Fibroblast of lung (primary cell): Measurements from ENCODE around the gene GMPR2.

Source experiments
- CTCF ChIP-seq, 2 donors: IDR thresholded peaks in 1 of 2; conservative IDR thresholded peaks in 1 of 2; 1 replicate in 1 of 2; 2 replicates in 1 of 2; pipeline ENCODE4 v1.5.1; 2011 to 2012; ENCODE audit warnings: low read length in 2 of 2, control low read depth in 1 of 2, inconsistent platforms in 1 of 2, low read depth in 1 of 2, mild to moderate bottlenecking in 1 of 2
- EZH2 ChIP-seq: IDR thresholded peaks from 2 replicates; pipeline ENCODE4 v1.5.1; 2012; ENCODE audit warnings: low read length, control low read depth, mild to moderate bottlenecking; ENCODE audit errors: missing control alignments

- no peak for TF ChIP-seq CTCF (conservative IDR thresholded peaks at IDR 0.05 in 1 of 2, IDR thresholded peaks at IDR 0.05 in 1 of 2; ENCODE audit: low read depth in 1 of 2, low read length in 2 of 2)
- no peak for TF ChIP-seq EZH2
Observed at GRCh38 chr14:24233538-24233866, 773 bp downstream of the GMPR2 start.
